ENCODE data around the gene MTHFD1L. TPM values are rescaled to one million over a fixed set of nuclear protein-coding genes. Genes with fewer than 3 reads are reported as not detected.
A peak's percentile ranks its signal among the peaks of the same experiment; 100 is the strongest.

Gene MTHFD1L
- polyA plus RNA-seq, 2 of the 4 experiments (the other 2 are of a cell fraction) = 27.2 to 63.2 TPM

DNA sequence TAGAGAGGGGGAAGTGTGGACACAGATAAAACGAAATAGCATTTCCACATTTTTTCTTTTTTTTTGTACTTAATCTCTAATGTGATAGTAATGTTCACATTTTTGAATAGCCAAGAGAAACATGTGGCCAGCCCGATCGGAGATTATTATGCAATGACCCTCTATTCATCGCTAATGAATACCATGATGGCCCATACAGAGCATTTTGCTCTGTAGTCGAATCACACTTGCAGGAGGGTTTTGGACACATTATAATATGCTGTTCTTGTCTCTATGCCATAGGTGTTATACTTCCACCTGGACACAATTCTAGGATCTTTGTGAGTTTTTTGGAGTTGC, 60.1 kb downstream of the MTHFD1L start:
- ATAC-seq (no peak), FAIRE-seq (no peak), DNase-seq (ENCODE audit: low read depth in 1 of 2, low spot score in 1 of 2) (no peak)
- Histone ChIP-seq H3K4me2 (no peak overlapping the region), H3K9me3 (no peaks in the 10 kb centered on the region), H3K4me1 (peaks cover 50% of the 10 kb centered on the region), H3K4me3 (no peak overlapping the region), H3K27ac (peak overlapping the region in 1 of 2 experiments; percentile 20; a peak in 2 of 6 replicates)
- 88% methylated on average over 5 of the region's 5 CpGs for WGBS (ENCODE audit: missing lambda C conversion rate)
- TF ChIP-seq, protein P1, sequence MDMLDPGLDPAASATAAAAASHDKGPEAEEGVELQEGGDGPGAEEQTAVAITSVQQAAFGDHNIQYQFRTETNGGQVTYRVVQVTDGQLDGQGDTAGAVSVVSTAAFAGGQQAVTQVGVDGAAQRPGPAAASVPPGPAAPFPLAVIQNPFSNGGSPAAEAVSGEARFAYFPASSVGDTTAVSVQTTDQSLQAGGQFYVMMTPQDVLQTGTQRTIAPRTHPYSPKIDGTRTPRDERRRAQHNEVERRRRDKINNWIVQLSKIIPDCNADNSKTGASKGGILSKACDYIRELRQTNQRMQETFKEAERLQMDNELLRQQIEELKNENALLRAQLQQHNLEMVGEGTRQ (IDR thresholded peaks at IDR 0.05) = no peak
- TF ChIP-seq CEBPB (IDR thresholded peaks at IDR 0.05) = no peak
- CTCF ChIA-PET = interaction anchor here (1.9 kb wide), 1 partner anchor 398 kb away, joined by 6 read pairs; no protein-coding TSS in a partner anchor
- POLR2A ChIA-PET = no interaction called here

DNA sequence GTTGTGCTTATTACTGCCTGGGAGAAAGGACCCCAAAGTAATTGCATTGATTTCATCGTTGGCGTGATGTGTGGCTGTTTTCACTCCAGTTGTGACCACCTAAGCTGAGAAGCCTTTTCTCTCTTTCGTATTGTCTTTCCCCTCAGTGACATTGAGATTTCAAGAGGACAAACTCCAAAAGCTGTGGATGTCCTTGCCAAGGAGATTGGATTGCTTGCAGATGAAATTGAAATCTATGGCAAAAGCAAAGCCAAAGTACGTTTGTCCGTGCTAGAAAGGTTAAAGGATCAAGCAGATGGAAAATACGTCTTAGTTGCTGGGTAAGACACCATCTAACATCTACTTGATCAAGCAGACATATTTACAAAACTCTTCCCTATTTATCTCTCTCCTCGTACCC, 60.5 kb downstream of the MTHFD1L start:
- Histone ChIP-seq H3K4me3 (no peak overlapping the region), H3K27ac (peak overlapping the region; percentile 20 to 48; a peak in 2 of 6 replicates), H3K4me2 (no peak overlapping the region), H3K4me1 (peaks cover 54% of the 10 kb centered on the region), H3K9me3 (no peaks in the 10 kb centered on the region)
- WGBS (ENCODE audit: missing lambda C conversion rate) = 90% methylated on average over 7 of the region's 7 CpGs
- POLR2A ChIA-PET = no interaction called here
- CTCF ChIA-PET = interaction anchor here (1.9 kb wide), 1 partner anchor 398 kb away, joined by 6 read pairs; no protein-coding TSS in a partner anchor
- ATAC-seq (no peak), FAIRE-seq (no peak), DNase-seq (ENCODE audit: low read depth in 1 of 2, low spot score in 1 of 2) (no peak)
- TF ChIP-seq EHMT2 (IDR thresholded peaks at IDR 0.05; ENCODE audit: low read depth) (no peak), NR3C1 (IDR thresholded peaks at IDR 0.05) (no peak), CHD2 (IDR thresholded peaks at IDR 0.05; ENCODE audit: low read length, partially characterized antibody) (no peak), SMC3 (IDR thresholded peaks at IDR 0.05) (no peak), MYC (IDR thresholded peaks at IDR 0.05; ENCODE audit: borderline replicate concordance, low read length) (no peak), HOXB5 (CRISPR knock-in tag; IDR thresholded peaks at IDR 0.05) (no peak), MAFK (IDR thresholded peaks at IDR 0.05; ENCODE audit: partially characterized antibody) (no peak), TP53 (CRISPR knock-in tag; IDR thresholded peaks at IDR 0.05) (no peak), PHF8 (IDR thresholded peaks at IDR 0.05; ENCODE audit: borderline replicate concordance, low read depth) (no peak)

DNA sequence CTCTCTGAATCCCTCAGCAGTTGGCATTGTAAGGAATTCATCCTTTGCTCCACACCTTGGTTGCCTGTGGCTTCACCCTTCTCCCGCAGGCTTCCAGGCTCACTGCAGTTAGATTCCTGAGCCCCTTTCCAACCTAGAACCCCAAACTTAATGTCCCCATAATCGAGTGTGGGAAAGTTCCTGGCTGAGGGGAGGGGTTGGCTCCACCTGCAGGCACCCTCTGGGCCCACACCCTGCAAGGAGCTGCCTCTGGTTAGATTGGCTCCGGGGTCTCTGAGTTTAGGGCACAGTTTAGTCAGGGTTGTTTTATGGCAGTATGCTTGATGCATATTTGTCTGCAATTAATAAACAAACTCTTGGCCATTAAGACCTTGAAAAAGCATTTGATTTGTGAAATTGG, 63.4 kb downstream of the MTHFD1L start:
- POLR2A ChIA-PET = no interaction called here
- TF ChIP-seq KDM1A (IDR thresholded peaks at IDR 0.05; ENCODE audit: low read depth) (no peak), MYC (IDR thresholded peaks at IDR 0.05; ENCODE audit: borderline replicate concordance, low read length) (no peak), ZSCAN20 (CRISPR knock-in tag; IDR thresholded peaks at IDR 0.05) (no peak), MAFK (IDR thresholded peaks at IDR 0.05; ENCODE audit: partially characterized antibody) (no peak)
- TF ChIP-seq, protein P2, sequence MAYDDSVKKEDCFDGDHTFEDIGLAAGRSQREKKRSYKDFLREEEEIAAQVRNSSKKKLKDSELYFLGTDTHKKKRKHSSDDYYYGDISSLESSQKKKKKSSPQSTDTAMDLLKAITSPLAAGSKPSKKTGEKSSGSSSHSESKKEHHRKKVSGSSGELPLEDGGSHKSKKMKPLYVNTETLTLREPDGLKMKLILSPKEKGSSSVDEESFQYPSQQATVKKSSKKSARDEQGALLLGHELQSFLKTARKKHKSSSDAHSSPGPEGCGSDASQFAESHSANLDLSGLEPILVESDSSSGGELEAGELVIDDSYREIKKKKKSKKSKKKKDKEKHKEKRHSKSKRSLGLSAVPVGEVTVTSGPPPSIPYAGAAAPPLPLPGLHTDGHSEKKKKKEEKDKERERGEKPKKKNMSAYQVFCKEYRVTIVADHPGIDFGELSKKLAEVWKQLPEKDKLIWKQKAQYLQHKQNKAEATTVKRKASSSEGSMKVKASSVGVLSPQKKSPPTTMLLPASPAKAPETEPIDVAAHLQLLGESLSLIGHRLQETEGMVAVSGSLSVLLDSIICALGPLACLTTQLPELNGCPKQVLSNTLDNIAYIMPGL (CRISPR knock-in tag; IDR thresholded peaks at IDR 0.05; ENCODE audit: borderline replicate concordance) = no peak
- WGBS (ENCODE audit: missing lambda C conversion rate) = 36% methylated on average over 2 of the region's 3 CpGs
- DNase-seq (ENCODE audit: low read depth in 1 of 2, low spot score in 1 of 2) (peak in 1 of 2 experiments; percentile 7), FAIRE-seq (no peak), ATAC-seq (peak; percentile 78 to 82; a peak in 5 of 6 replicates)
- peaks cover 63% of the 10 kb centered on the region for H3K4me1 ChIP-seq
- peak overlapping the region; percentile 17 to 58; a peak in 4 of 6 replicates for H3K27ac ChIP-seq
- H3K4me2 ChIP-seq = no peak overlapping the region
- no peaks in the 10 kb centered on the region for H3K9me3 ChIP-seq
- H3K4me3 ChIP-seq = no peak overlapping the region
- CTCF ChIA-PET = interaction anchor here (0.6 to 1.9 kb wide), 4 partner anchors 8 to 448 kb away, joined by 3 to 12 read pairs (median 4); no protein-coding TSS in a partner anchor

DNA sequence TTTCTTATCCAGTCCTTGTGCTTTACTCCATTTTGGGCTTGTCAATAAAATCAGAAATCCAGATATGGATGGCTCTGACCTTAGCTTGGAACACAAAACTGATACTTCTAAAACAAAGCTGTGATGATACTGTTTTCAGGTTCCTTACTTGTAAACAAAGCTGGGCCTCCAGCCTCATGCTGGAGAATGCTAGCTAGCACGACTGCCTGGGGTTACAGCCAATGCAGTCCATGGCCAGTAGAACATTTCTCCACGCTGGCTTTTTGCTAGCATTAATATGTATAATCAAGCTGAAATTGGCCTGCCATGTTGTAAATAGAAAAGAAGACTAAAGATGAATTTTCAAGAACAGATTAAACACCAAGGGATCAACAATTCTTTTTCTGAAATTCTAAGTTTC, 63.9 kb downstream of the MTHFD1L start:
- Histone ChIP-seq H3K27ac (peak overlapping the region in 1 of 2 experiments; percentile 58; a peak in 3 of 6 replicates), H3K4me3 (no peak overlapping the region), H3K4me1 (peaks cover 68% of the 10 kb centered on the region), H3K9me3 (no peaks in the 10 kb centered on the region), H3K4me2 (no peak overlapping the region)
- ATAC-seq (no peak), FAIRE-seq (no peak), DNase-seq (ENCODE audit: low read depth in 1 of 2, low spot score in 1 of 2) (no peak)
- 69% methylated on average over 2 of the region's 2 CpGs for WGBS (ENCODE audit: missing lambda C conversion rate)
- ChIA-PET POLR2A (no interaction called here), CTCF (interaction anchor here (0.6 to 1.9 kb wide), 6 partner anchors 9 to 511 kb away, joined by 3 to 12 read pairs (median 4); no protein-coding TSS in a partner anchor)
- TF ChIP-seq CHD4 (IDR thresholded peaks at IDR 0.05; ENCODE audit: borderline replicate concordance) (no peak), ZSCAN20 (CRISPR knock-in tag; IDR thresholded peaks at IDR 0.05) (no peak), NFE2L2 (conservative IDR thresholded peaks at IDR 0.05; ENCODE audit: low read length) (no peak), ESRRA (IDR thresholded peaks at IDR 0.05; ENCODE audit: borderline replicate concordance, low read length) (no peak), FOSL2 (IDR thresholded peaks at IDR 0.05) (no peak), FOSL2 (CRISPR knock-in tag; IDR thresholded peaks at IDR 0.05) (no peak), CHD2 (IDR thresholded peaks at IDR 0.05; ENCODE audit: low read length, partially characterized antibody) (no peak)
- TF ChIP-seq, protein P1 (IDR thresholded peaks at IDR 0.05) = no peak
